ENCODE results near the gene MFAP3L.
"Not testable (repeated sequence)": the region's sequence is repeated elsewhere in the genome, so short reads cannot be mapped to it uniquely, and the experiment has no call there.

Gene MFAP3L

GRCh38 chr4:169985881-169986280, 40.3 kb downstream of the MFAP3L start:
- DNase-seq, result no peak

GRCh38 chr4:169984745-169985144, 41.5 kb downstream of the MFAP3L start:
- no peak for DNase-seq

DNA sequence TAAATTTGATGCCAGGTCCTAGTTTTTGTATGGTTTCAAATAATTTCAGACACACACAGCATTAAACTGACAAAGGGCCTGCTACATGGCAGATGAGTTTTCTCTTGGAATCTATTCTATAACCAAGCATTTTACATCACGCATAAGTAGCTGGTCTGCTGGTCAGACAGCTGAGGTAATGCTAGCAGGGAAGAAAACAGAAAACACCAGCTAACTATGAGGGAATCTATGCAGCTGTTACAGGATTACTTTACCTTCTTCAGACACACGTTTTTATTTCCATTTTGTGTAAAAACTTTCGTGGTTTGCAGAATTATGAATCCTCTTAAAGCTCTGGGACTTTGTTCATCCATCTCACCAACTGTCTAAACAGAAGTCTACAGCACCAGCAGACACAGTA, 42.0 kb downstream of the MFAP3L start:
- no peak for DNase-seq

DNA sequence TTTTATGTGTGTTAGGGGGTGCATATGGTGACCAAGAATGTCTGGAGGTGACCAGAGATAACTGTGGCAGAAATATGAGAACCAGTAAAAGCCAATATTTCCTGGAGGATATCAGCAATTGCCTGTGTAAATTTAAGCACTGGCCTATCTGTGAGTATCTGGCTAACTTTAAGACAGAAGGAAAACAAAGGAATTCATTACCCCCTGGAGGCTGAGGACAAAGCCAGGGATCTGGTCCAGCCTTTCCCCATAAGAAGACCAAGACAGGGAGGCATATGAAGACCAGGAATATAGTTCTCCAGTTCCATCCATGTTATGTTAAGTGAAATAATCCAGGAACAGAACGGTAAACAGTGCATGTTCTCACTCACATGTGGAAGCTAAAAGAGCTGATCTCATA, 49.2 kb downstream of the MFAP3L start:
- no peak for DNase-seq

GRCh38 chr4:169975838-169976796, 50.1 kb downstream of the MFAP3L start:
- DNase-seq, result no peak

GRCh38 chr4:169975131-169975837, 50.9 kb downstream of the MFAP3L start:
- DNase-seq, result no peak

GRCh38 chr4:169971456-169972015, 54.7 kb downstream of the MFAP3L start:
- no peak for DNase-seq

GRCh38 chr4:169968999-169969398, 57.2 kb downstream of the MFAP3L start:
- no peak for DNase-seq

- no peak for DNase-seq
Measured at GRCh38 chr4:169963998-169964397, 62.2 kb downstream of the MFAP3L start.

- no peak for DNase-seq
Measured at GRCh38 chr4:169959254-169959653, 66.9 kb downstream of the MFAP3L start.

DNA sequence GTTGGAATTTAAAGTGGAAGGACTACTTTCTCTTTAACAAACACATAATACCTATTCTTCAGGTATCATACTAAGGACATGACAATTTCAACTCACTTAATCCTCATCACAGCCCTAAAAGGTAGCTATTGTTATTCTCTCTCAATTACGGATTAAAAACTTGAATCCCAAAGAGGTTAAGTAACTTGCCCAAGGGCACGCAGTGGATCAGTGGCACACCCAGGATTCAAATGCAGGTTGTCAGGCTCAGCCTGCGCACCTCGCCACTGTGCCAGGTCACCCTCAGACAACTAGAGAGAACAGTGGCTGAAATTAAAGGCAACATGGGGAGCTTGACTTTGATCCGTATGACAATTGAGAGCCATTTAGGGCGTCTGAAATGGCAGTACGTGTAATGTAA, 67.6 kb downstream of the MFAP3L start:
- DNase-seq, result no peak

GRCh38 chr4:169957785-169958184, 68.4 kb downstream of the MFAP3L start:
- DNase-seq, result no peak

DNA sequence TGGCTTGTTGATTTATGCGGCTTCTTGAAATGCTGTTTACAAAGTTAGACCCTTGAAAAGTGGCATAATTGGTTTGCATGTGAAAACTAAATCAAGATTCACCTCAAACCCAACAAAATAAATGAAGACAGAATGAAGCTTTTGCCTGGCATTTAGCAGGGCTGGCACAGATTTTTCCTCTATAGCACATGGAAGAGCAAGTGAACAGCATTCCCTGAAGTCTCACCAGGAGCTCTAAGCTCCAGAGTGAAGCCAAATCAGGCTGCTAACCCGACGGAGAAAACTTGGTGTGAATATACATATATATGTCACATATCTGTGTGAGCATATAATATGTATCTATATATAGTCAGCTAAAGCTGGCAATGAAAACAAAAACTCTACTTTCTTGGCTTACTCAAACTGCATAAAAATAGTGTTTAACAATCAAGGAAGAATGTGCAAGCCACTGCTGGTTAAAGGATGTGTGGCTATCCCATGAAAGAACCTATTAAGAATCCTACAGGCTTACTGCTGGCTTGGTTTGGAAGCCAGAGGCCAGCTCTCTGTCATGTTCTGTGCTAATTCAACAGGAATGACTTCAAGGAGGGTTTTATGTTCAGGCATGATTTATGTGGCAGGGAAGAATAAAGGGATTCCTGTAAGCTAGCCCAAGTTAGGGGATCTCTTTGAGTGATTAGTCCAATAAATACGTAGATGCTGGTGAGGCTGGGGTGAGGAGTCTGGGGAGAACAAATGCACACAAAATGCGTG, 69.9 kb downstream of the MFAP3L start:
- no peak for DNase-seq

- DNase-seq, result no peak
Measured at GRCh38 chr4:169955521-169955920, 70.7 kb downstream of the MFAP3L start.

- no peak for DNase-seq
Measured at GRCh38 chr4:169952236-169953002, 73.8 kb downstream of the MFAP3L start.

DNA sequence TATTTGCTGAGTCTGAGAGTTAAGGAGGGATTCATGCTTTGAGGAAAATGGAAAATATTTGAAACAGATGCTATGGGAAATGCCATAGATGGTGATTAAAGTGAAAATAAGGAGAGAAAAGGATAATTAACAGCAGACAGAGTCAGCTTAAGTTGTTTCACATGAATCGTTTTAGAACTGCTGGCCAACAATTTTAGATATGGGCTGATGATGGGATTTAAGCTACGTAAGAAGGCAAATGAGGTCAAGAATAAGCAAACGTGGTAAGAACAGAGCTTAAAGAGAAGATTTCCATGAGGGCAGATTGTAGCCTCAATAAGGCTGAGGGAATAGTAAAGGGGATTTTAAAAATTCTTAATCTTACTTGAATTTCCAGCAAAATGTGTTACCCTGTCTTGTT, 77.9 kb downstream of the MFAP3L start:
- no peak for DNase-seq

DNA sequence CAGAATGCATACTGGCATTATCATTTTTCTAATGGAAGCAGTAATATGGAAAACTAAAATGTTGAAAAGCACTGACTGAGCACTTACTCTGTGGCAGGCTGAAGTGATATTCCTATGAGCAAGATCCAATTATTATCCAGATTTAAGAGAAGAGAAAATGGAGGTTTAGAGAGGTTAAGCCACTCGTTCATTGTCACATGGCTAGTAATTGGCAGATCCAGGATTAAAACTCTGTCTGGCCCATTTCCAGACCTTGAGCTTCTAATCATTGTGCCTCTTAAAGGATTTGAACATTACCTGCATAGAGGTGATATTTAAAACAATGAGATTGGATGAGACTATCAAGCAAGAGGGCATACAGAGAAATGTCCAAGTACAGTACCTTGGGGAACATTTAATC, 80.6 kb downstream of the MFAP3L start:
- no peak for DNase-seq

- DNase-seq, result not testable (repeated sequence)
Measured at GRCh38 chr4:169943601-169944000, 82.6 kb downstream of the MFAP3L start.

DNA sequence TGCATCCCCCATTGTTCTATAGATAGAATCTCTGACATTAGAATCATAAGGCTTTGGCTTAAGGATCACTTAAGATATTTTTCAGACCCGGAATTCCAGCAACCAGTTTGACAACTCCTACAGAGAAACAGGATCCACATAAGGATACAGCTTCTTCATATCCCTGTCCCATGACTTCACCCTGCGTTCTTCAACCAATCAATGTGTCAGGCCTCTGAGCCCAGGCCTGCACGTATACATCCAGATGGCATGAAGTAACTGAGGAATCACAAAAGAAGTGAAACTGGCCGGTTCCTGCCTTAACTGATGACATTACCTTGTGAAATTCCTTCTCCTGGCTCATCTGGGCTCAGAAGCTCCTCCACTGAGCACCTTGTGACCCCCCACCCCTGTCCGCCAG, 85.1 kb downstream of the MFAP3L start:
- DNase-seq, result no peak

- no peak for DNase-seq
Measured at GRCh38 chr4:169940460-169940859, 85.7 kb downstream of the MFAP3L start.
